Kidney (tissue), 14 donors: ENCODE data around the gene DUSP10. TPM values are rescaled to one million over a fixed set of nuclear protein-coding genes. Genes with fewer than 3 reads are reported as not detected.

ENCODE experiments used
- DNase-seq, 5 donors: peaks; one replicate each; pipeline ENCODE4 v3.0.0-alpha.2; 2013 to 2020
- FAIRE-seq: peaks from 2 replicates; lab custom pipeline; 2012; peaks lifted over from hg19 to GRCh38; lab: Jason Lieb, UNC
- H3K27ac ChIP-seq, 2 donors: one replicate each; pipeline ENCODE4 v1.7.0; 2013; ENCODE audit warnings: low read depth in 2 of 2, low read length in 2 of 2, inconsistent platforms in 1 of 2
- H3K27me3 ChIP-seq: one replicate; pipeline ENCODE4 v1.7.1; 2013; ENCODE audit warnings: low read length, inconsistent platforms; ENCODE audit not compliant: control insufficient read depth, insufficient read depth
- H3K36me3 ChIP-seq, 3 donors: one replicate each; pipeline versions ENCODE4 v1.7.0 to v1.7.1; 2013; ENCODE audit warnings: low read length in 3 of 3, control low read depth in 1 of 3, inconsistent platforms in 1 of 3; ENCODE audit not compliant: insufficient read depth in 3 of 3, control insufficient read depth in 2 of 3
- H3K4me1 ChIP-seq, 3 donors: one replicate each; pipeline versions ENCODE4 v1.7.0 to v1.7.1; 2013; ENCODE audit warnings: low read length in 3 of 3, inconsistent platforms in 1 of 3, low read depth in 1 of 3; ENCODE audit not compliant: control insufficient read depth in 2 of 3, insufficient read depth in 2 of 3
- H3K4me3 ChIP-seq, 3 donors: one replicate each; pipeline versions ENCODE4 v1.7.0 to v1.8.1; 2013; ENCODE audit warnings: low read length in 3 of 3, control low read depth in 1 of 3, inconsistent platforms in 1 of 3
- H3K9ac ChIP-seq, 3 donors: one replicate each; pipeline versions ENCODE4 v1.7.0 to v1.7.1; 2013; ENCODE audit warnings: low read length in 3 of 3, control low read depth in 1 of 3, inconsistent platforms in 1 of 3
- H3K9me3 ChIP-seq, 3 donors: one replicate each; pipeline versions ENCODE4 v1.7.0 to v1.7.1; 2013; ENCODE audit warnings: low read length in 3 of 3, control low read depth in 1 of 3, inconsistent platforms in 1 of 3; ENCODE audit not compliant: control insufficient read depth in 2 of 3, insufficient read depth in 1 of 3
- CTCF ChIP-seq: IDR thresholded peaks from 3 replicates; pipeline ENCODE4 v1.5.1; 2012; ENCODE audit warnings: mild to moderate bottlenecking, moderate library complexity, borderline replicate concordance; ENCODE audit not compliant: insufficient read depth; ENCODE audit errors: extremely low read depth
- intact Hi-C: fragments of 100-400 bp; cut with DNase I; formaldehyde crosslinking; loops from one replicate; pipeline ENCODE4 v1.11.1; 2022
- polyA plus RNA-seq: library from polyadenylated mRNA; stranded (reverse); fragments of 350-450 nt; fragmentation: Illumina TruSeq; extraction: RNeasy Lipid Tissue Mini Kit (QIAGEN cat#74804); gene quantifications from one replicate; pipeline ENCODE4 v1.2.3, GENCODE V29; 2014; ENCODE audit warnings: low read depth, low replicate concordance; ENCODE audit not compliant: insufficient read depth
- total RNA-seq: library from RNA; stranded (reverse); fragmentation: NEBNext Ultra II Directional; extraction: Animal tissue kit (Norgen Biotek cat#: 25700); gene quantifications from one replicate; pipeline ENCODE4 v1.2.1, GENCODE V29; 2021
- donor health status: control.
- donor health status: control.
- donor health status: control.
- donor health status: control.
- donor health status: control.
- donor health status: DM: yes; HTN: yes; CAD: no.
- donor health status: Normal renal cell carcinoma (clear cell type).

The DUSP10 gene
- total and polyA plus RNA-seq, 2 donors from 2014 or later, result 1.0 to 5.3 TPM

- peaks cover 0 to 2% (median 0%) of the 10 kb centered on the region in 3 donors for H3K36me3 ChIP-seq
- intact Hi-C loops, result no loop called here
- FAIRE-seq, result no peak
- H3K4me3 ChIP-seq, result peak overlapping the region; percentile 99
- no peak overlapping the region for H3K27ac ChIP-seq
- DNase-seq, result peak in 3 of 5 donors; percentile 12 to 33 (median 31)
- peaks cover 4% of the 10 kb centered on the region for H3K27me3 ChIP-seq
- H3K9me3 ChIP-seq, result no peaks in the 10 kb centered on the region
- no peak for TF ChIP-seq CTCF
- H3K9ac ChIP-seq, result peak overlapping the region in 2 of 3 donors; percentile 96 to 99
- peaks cover 2 to 6% (median 4%) of the 10 kb centered on the region in 3 donors for H3K4me1 ChIP-seq
These were observed 1.4 kb downstream of the DUSP10 start for GRCh38 chr1:221740369-221740992.

- TF ChIP-seq CTCF, result no peak
- H3K27ac ChIP-seq, result no peak overlapping the region
These were observed 2.2 kb downstream of the DUSP10 start for GRCh38 chr1:221739677-221740025.

GRCh38 chr1:221739018-221739676 is 2.7 kb downstream of the DUSP10 start:
- DNase-seq, result no peak
- peaks cover 2 to 6% (median 4%) of the 10 kb centered on the region in 3 donors for H3K4me1 ChIP-seq
- intact Hi-C loops, result no loop called here
- peaks cover 4% of the 10 kb centered on the region for H3K27me3 ChIP-seq
- H3K27ac ChIP-seq, result no peak overlapping the region
- H3K9me3 ChIP-seq, result no peaks in the 10 kb centered on the region
- no peak overlapping the region for H3K4me3 ChIP-seq
- FAIRE-seq, result no peak
- peaks cover 0 to 2% (median 0%) of the 10 kb centered on the region in 3 donors for H3K36me3 ChIP-seq
- no peak for TF ChIP-seq CTCF
- no peak overlapping the region for H3K9ac ChIP-seq

More at GRCh38 chr1:221739677-221740025, 2.2 kb downstream of the DUSP10 start:
- Histone ChIP-seq H3K27me3 (peaks cover 4% of the 10 kb centered on the region), H3K9ac (no peak overlapping the region), H3K4me1 (peaks cover 2 to 6% (median 4%) of the 10 kb centered on the region in 3 donors), H3K36me3 (peaks cover 0 to 2% (median 0%) of the 10 kb centered on the region in 3 donors), H3K4me3 (no peak overlapping the region), H3K9me3 (no peaks in the 10 kb centered on the region)
- intact Hi-C loops, result no loop called here
- no peak for FAIRE-seq
- no peak for DNase-seq
